DOHH2 (cell line): ENCODE data around the gene PILRA.

ENCODE experiments used
- H3F3A ChIP-seq: fragments of 200-600 bp; sonication (generic), shearing (Covaris generic); 2 replicates; pipeline ENCODE4 v1.6.0; 2016; ENCODE audit warnings: antibody characterized with exemption, mild to moderate bottlenecking; ENCODE audit not compliant: control insufficient read depth, insufficient read depth
- H3K27ac ChIP-seq: fragments of 200-600 bp; sonication (generic); 2 replicates; pipeline ENCODE4 v1.5.1; 2014; ENCODE audit warnings: low read depth, mild to moderate bottlenecking, low read length, moderate library complexity
- H3K27me3 ChIP-seq: fragments of 200-600 bp; sonication (generic); 2 replicates; pipeline ENCODE4 v1.6.1; 2014; ENCODE audit warnings: mild to moderate bottlenecking, low read length, mixed read lengths; ENCODE audit not compliant: control insufficient read depth
- H3K36me3 ChIP-seq: fragments of 200-600 bp; sonication (generic); 2 replicates; pipeline ENCODE4 v1.6.1; 2014; ENCODE audit warnings: mild to moderate bottlenecking, low read length, moderate library complexity, mixed read lengths; ENCODE audit not compliant: control insufficient read depth
- H3K4me1 ChIP-seq: fragments of 200-600 bp; sonication (generic); 2 replicates; pipeline ENCODE4 v1.6.1; 2014; ENCODE audit warnings: mild to moderate bottlenecking, low read length, mixed read lengths; ENCODE audit not compliant: control insufficient read depth
- H3K4me2 ChIP-seq: fragments of 200-600 bp; sonication (generic); 2 replicates; pipeline ENCODE4 v1.6.0; 2014; ENCODE audit warnings: mild to moderate bottlenecking, low read length, moderate library complexity
- H3K4me3 ChIP-seq: fragments of 200-600 bp; sonication (generic); 2 replicates; pipeline ENCODE4 v1.5.1; 2014; ENCODE audit warnings: mild to moderate bottlenecking, low read length, mixed read lengths
- H3K79me2 ChIP-seq: fragments of 200-600 bp; sonication (generic); 2 replicates; pipeline ENCODE4 v1.6.1; 2014; ENCODE audit warnings: mild to moderate bottlenecking, low read length, mixed read lengths; ENCODE audit not compliant: control insufficient read depth
- H3K9me2 ChIP-seq: fragments of 200-600 bp; sonication (generic); replicated peaks from 2 replicates; pipeline ENCODE4 v1.6.1; 2014; ENCODE audit warnings: mild to moderate bottlenecking, low read length, mixed read lengths; ENCODE audit not compliant: control insufficient read depth
- H3K9me3 ChIP-seq: fragments of 200-600 bp; sonication (generic); 2 replicates; pipeline ENCODE4 v1.6.1; 2014; ENCODE audit warnings: antibody characterized with exemption, low read length, mixed read lengths; ENCODE audit not compliant: control insufficient read depth, insufficient read depth
- H4K20me1 ChIP-seq: fragments of 200-600 bp; sonication (generic); 2 replicates; pipeline ENCODE4 v1.6.0; 2014; ENCODE audit warnings: low read depth, mild to moderate bottlenecking, antibody characterized with exemption, low read length, moderate library complexity; ENCODE audit not compliant: control insufficient read depth, insufficient read depth
- EZH2phosphoT487 ChIP-seq: fragments of 200-600 bp; sonication (generic); IDR thresholded peaks from 2 replicates; pipeline ENCODE4 v1.6.1; 2017; ENCODE audit warnings: borderline replicate concordance, mild to moderate bottlenecking, antibody characterized with exemption, low read length, moderate library complexity, mixed read lengths
- TF ChIP-seq, protein P1 (sequence below): fragments of 200-600 bp; sonication (generic); IDR thresholded peaks from one replicate; pipeline ENCODE4 v1.5.1; 2014; ENCODE audit warnings: antibody characterized with exemption, mild to moderate bottlenecking, low read depth, low read length; ENCODE audit not compliant: poor library complexity, severe bottlenecking

The PILRA gene

DNA sequence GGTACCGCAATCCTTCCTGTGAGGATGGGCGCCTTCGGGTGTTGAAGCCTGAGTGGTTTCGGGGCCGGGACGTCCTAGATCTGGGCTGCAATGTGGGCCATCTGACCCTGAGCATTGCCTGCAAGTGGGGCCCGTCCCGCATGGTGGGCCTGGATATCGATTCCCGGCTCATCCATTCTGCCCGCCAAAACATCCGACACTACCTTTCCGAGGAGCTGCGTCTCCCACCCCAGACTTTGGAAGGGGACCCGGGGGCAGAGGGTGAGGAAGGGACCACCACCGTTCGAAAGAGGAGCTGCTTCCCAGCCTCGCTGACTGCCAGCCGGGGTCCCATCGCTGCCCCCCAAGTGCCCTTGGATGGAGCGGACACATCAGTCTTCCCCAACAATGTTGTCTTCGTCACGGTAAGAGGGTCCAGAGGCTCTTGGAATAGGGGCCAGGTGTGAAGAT lies 58.0 kb downstream of the PILRA start:
- no peaks in the 10 kb centered on the region for H3K9me2 ChIP-seq
- H3K4me1 ChIP-seq: peaks cover 55% of the 10 kb centered on the region
- TF ChIP-seq, protein P1, sequence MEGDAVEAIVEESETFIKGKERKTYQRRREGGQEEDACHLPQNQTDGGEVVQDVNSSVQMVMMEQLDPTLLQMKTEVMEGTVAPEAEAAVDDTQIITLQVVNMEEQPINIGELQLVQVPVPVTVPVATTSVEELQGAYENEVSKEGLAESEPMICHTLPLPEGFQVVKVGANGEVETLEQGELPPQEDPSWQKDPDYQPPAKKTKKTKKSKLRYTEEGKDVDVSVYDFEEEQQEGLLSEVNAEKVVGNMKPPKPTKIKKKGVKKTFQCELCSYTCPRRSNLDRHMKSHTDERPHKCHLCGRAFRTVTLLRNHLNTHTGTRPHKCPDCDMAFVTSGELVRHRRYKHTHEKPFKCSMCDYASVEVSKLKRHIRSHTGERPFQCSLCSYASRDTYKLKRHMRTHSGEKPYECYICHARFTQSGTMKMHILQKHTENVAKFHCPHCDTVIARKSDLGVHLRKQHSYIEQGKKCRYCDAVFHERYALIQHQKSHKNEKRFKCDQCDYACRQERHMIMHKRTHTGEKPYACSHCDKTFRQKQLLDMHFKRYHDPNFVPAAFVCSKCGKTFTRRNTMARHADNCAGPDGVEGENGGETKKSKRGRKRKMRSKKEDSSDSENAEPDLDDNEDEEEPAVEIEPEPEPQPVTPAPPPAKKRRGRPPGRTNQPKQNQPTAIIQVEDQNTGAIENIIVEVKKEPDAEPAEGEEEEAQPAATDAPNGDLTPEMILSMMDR: no peak
- TF ChIP-seq EZH2phosphoT487: no peak
- H3K4me2 ChIP-seq: peak overlapping the region; percentile 83
- peaks cover 11% of the 10 kb centered on the region; the same call in 1 of the 2 replicates for H4K20me1 ChIP-seq
- H3F3A ChIP-seq: peaks cover 46% of the 10 kb centered on the region
- H3K36me3 ChIP-seq: peaks cover 64% of the 10 kb centered on the region
- H3K9me3 ChIP-seq: peaks cover 5% of the 10 kb centered on the region
- no peaks in the 10 kb centered on the region for H3K27me3 ChIP-seq
- H3K4me3 ChIP-seq: peak overlapping the region; percentile 77
- peak overlapping the region; percentile 89 for H3K27ac ChIP-seq
- H3K79me2 ChIP-seq: peaks cover 67% of the 10 kb centered on the region

DNA sequence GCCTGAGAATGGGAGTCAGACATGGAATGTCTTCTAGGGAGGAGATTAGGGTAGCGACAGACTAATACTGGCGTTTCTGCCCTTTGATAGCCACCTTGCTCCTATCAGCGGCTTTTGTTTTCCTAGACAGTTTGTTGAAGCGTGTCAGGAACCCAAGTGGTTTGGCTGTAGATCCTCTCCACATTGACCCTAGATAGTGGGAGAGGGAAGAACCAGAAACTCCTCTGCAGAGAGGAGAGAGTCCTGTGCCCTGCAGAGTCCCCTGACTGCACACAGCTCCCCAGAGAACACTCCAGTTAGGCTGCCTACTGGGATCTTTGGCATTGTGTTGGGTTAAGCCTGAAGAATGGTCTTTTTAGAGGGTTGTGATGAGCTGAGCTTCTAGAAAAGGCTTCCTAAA lies 58.8 kb downstream of the PILRA start:
- Histone ChIP-seq H3K4me2 (peak overlapping the region; percentile 83), H3K4me1 (peaks cover 60% of the 10 kb centered on the region)

DNA sequence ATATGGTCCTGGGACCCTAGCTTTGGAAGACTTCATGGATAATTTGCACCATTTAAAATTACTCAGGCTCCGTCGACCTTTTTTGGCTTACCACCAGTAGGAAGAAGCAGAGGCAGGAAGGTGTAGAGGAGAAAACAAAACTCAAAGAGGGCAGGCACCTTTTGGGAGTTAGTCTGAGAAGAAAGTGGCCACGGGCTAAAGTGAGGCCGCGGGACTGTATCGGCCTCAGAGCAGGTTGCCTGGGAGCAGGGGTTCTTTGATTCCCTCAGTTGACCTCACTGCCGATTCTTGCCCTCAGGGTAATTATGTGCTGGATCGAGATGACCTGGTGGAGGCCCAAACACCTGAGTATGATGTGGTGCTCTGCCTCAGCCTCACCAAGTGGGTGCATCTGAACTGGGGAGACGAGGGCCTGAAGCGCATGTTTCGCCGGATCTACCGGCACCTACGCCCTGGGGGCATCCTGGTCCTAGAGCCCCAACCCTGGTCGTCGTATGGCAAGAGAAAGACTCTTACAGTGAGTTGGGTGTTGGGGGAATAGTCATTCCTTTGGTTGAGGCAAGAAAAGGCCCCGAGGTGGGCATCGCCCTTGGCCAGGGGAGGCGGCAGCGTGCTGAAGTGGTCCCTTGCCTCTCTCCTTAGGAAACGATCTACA lies 59.5 kb downstream of the PILRA start:
- Histone ChIP-seq H3K27ac (peak overlapping the region; percentile 89), H3K79me2 (peaks cover 69% of the 10 kb centered on the region), H3K36me3 (peaks cover 64% of the 10 kb centered on the region), H3K27me3 (no peaks in the 10 kb centered on the region), H3K4me1 (peaks cover 64% of the 10 kb centered on the region), H4K20me1 (peaks cover 11% of the 10 kb centered on the region; the same call in 1 of the 2 replicates), H3K9me3 (peaks cover 3% of the 10 kb centered on the region), H3K9me2 (no peaks in the 10 kb centered on the region), H3K4me3 (peak overlapping the region; percentile 77), H3F3A (peaks cover 47% of the 10 kb centered on the region), H3K4me2 (peak overlapping the region; percentile 83)
- TF ChIP-seq, protein P1: no peak
- no peak for TF ChIP-seq EZH2phosphoT487

More for the DNA sequence above, 58.8 kb downstream of the PILRA start:
- Histone ChIP-seq H3K27me3 (no peaks in the 10 kb centered on the region), H3K9me3 (peaks cover 5% of the 10 kb centered on the region), H3K27ac (peak overlapping the region; percentile 89), H3K9me2 (no peaks in the 10 kb centered on the region), H4K20me1 (peaks cover 11% of the 10 kb centered on the region; the same call in 1 of the 2 replicates), H3K36me3 (peaks cover 64% of the 10 kb centered on the region), H3K4me3 (peak overlapping the region; percentile 77), H3K79me2 (peaks cover 68% of the 10 kb centered on the region), H3F3A (peaks cover 46% of the 10 kb centered on the region)
- TF ChIP-seq EZH2phosphoT487: no peak
- TF ChIP-seq, protein P1: no peak
